ENCODE data around the gene MAMDC2. TPM values are rescaled to one million over a fixed set of nuclear protein-coding genes. Genes with fewer than 3 reads are reported as not detected.

MAMDC2 gene
- total RNA-seq, 1 experiment from 2014 or later = 4.6 TPM

- Histone ChIP-seq H4K5ac (ENCODE audit: insufficient read length, low read depth, low read length) (no peak overlapping the region), H3T11ph (ENCODE audit: low read length) (no peak overlapping the region), H2AK5ac (ENCODE audit: insufficient read length, low read length) (no peak overlapping the region), H4K91ac (ENCODE audit: insufficient read length, low read depth, low read length) (no peak overlapping the region), H2AFZ (ENCODE audit: low read length) (no peak overlapping the region), H3K4ac (ENCODE audit: low read depth, low read length) (no peak overlapping the region), H3K23me2 (ENCODE audit: insufficient read length, low read depth, low read length, poor library complexity, severe bottlenecking) (no peaks in the 10 kb centered on the region), H3K9me3 (ENCODE audit: control insufficient read depth, low read depth, low read length) (no peaks in the 10 kb centered on the region), H3K9ac (ENCODE audit: extremely low read depth, insufficient read length, low read length) (no peak overlapping the region), H3K4me2 (ENCODE audit: insufficient read depth, insufficient read length, low read length) (no peak overlapping the region), H2BK5ac (ENCODE audit: insufficient read length, low read length) (no peak overlapping the region), H4K8ac (replicated peaks; ENCODE audit: insufficient read length, low read depth, low read length) (no peak overlapping the region), H3K79me1 (ENCODE audit: insufficient read depth, low read depth, low read length, poor library complexity, severe bottlenecking) (no peaks in the 10 kb centered on the region), H3K14ac (ENCODE audit: insufficient read depth, low read length) (no peak overlapping the region), H3K27ac (ENCODE audit: insufficient read length, low read depth, low read length) (no peak overlapping the region), H3K18ac (ENCODE audit: insufficient read length, low read depth, low read length) (no peak overlapping the region), H3K79me2 (ENCODE audit: insufficient read depth, low read length) (no peaks in the 10 kb centered on the region), H4K20me1 (ENCODE audit: control insufficient read depth, insufficient read depth, insufficient read length) (no peaks in the 10 kb centered on the region), H3K4me1 (ENCODE audit: insufficient read depth, low read length) (no peaks in the 10 kb centered on the region; the same call in 1 of the 2 replicates), H3K23ac (ENCODE audit: insufficient read length, low read depth, low read length) (no peak overlapping the region), H2BK20ac (ENCODE audit: low read depth, low read length, poor library complexity, severe bottlenecking) (no peak overlapping the region), H3K27me3 (ENCODE audit: insufficient read depth, low read length) (no peaks in the 10 kb centered on the region; the same call in 1 of the 2 replicates), H2BK120ac (ENCODE audit: low read depth, low read length, poor library complexity, severe bottlenecking) (no peak overlapping the region), H2BK15ac (ENCODE audit: low read depth, low read length) (no peak overlapping the region), H2BK12ac (ENCODE audit: insufficient read length, low read depth, low read length) (no peak overlapping the region), H3K56ac (ENCODE audit: insufficient read length, low read depth, low read length) (no peak overlapping the region)
- H3K4me1 Mint-ChIP-seq = peaks cover 0 to 4% of the 10 kb centered on the region in 2 experiments; a peak in 1 of 4 replicates
- no CpG with 5 or more reads among the region's 4 CpGs for WGBS (ENCODE audit: extremely low coverage, insufficient read length, low lambda C conversion rate)
- no peak overlapping the region for H3K27ac Mint-ChIP-seq
- H3K27me3 Mint-ChIP-seq (ENCODE audit: low read depth) = no peaks in the 10 kb centered on the region
- TF ChIP-seq, protein P1, sequence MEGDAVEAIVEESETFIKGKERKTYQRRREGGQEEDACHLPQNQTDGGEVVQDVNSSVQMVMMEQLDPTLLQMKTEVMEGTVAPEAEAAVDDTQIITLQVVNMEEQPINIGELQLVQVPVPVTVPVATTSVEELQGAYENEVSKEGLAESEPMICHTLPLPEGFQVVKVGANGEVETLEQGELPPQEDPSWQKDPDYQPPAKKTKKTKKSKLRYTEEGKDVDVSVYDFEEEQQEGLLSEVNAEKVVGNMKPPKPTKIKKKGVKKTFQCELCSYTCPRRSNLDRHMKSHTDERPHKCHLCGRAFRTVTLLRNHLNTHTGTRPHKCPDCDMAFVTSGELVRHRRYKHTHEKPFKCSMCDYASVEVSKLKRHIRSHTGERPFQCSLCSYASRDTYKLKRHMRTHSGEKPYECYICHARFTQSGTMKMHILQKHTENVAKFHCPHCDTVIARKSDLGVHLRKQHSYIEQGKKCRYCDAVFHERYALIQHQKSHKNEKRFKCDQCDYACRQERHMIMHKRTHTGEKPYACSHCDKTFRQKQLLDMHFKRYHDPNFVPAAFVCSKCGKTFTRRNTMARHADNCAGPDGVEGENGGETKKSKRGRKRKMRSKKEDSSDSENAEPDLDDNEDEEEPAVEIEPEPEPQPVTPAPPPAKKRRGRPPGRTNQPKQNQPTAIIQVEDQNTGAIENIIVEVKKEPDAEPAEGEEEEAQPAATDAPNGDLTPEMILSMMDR (conservative IDR thresholded peaks at IDR 0.05) = no peak
- no peaks in the 10 kb centered on the region for H3K9me3 Mint-ChIP-seq
- no peak for DNase-seq
- H3K36me3 Mint-ChIP-seq (ENCODE audit: insufficient read depth in 1 of 3, low read depth in 3 of 3) = no peaks in the 10 kb centered on the region
- no peak overlapping the region for H3K4me3 Mint-ChIP-seq
Observed at GRCh38 chr9:70145981-70146380, 102.3 kb downstream of the MAMDC2 start.
